GM23248 (cell line): Measurements from ENCODE around the gene TXNDC16. TPM values are rescaled to one million over a fixed set of nuclear protein-coding genes. Genes with fewer than 3 reads are reported as not detected.
A peak's percentile ranks its signal among the peaks of the same experiment; 100 is the strongest.

Source experiments
- DNase-seq: peaks from one replicate; pipeline ENCODE4 v3.0.0-alpha.2; 2015
- H2AFZ ChIP-seq: fragments of 200-600 bp; sonication (generic); 2 replicates; pipeline ENCODE4 v1.6.1; 2016; ENCODE audit warnings: antibody characterized with exemption
- H3F3A ChIP-seq: fragments of 200-600 bp; sonication (generic); 2 replicates; pipeline ENCODE4 v1.6.1; 2016; ENCODE audit warnings: mild to moderate bottlenecking, antibody characterized with exemption, mixed run types; ENCODE audit not compliant: insufficient read depth
- H3K27ac ChIP-seq: fragments of 200-600 bp; sonication (generic); 2 replicates; pipeline ENCODE4 v1.5.1; 2016; ENCODE audit warnings: mild to moderate bottlenecking
- H3K27me3 ChIP-seq: fragments of 200-600 bp; sonication (generic); replicated peaks from 2 replicates; pipeline ENCODE4 v1.6.1; 2016; ENCODE audit warnings: mild to moderate bottlenecking; ENCODE audit not compliant: insufficient read depth
- H3K36me3 ChIP-seq: fragments of 200-600 bp; sonication (generic); 2 replicates; pipeline ENCODE4 v1.6.1; 2016; ENCODE audit warnings: low read depth, mild to moderate bottlenecking
- H3K4me1 ChIP-seq: fragments of 200-600 bp; sonication (generic); 2 replicates; pipeline ENCODE4 v1.6.1; 2016; ENCODE audit warnings: mild to moderate bottlenecking; ENCODE audit not compliant: insufficient read depth
- H3K4me2 ChIP-seq: fragments of 200-600 bp; sonication (generic); one replicate; pipeline ENCODE4 v1.6.1; 2016; ENCODE audit warnings: mild to moderate bottlenecking; ENCODE audit not compliant: unreplicated experiment
- H3K4me3 ChIP-seq: fragments of 200-600 bp; sonication (generic); 2 replicates; pipeline ENCODE4 v1.5.1; 2016; ENCODE audit warnings: mild to moderate bottlenecking
- H3K79me2 ChIP-seq: fragments of 200-600 bp; sonication (generic); 2 replicates; pipeline ENCODE4 v1.6.1; 2016; ENCODE audit warnings: mild to moderate bottlenecking; ENCODE audit not compliant: insufficient read depth
- H3K9ac ChIP-seq: fragments of 200-600 bp; sonication (generic); 2 replicates; pipeline ENCODE4 v1.6.1; 2016; ENCODE audit warnings: mild to moderate bottlenecking
- H3K9me2 ChIP-seq: fragments of 200-600 bp; sonication (generic); 2 replicates; pipeline ENCODE4 v1.6.1; 2016; ENCODE audit warnings: mixed run types, mild to moderate bottlenecking, moderate library complexity; ENCODE audit not compliant: insufficient read depth
- H3K9me3 ChIP-seq: fragments of 200-600 bp; sonication (generic); one replicate; pipeline ENCODE4 v1.6.1; 2017; ENCODE audit warnings: low read depth
- H4K20me1 ChIP-seq: fragments of 200-600 bp; sonication (generic); 2 replicates; pipeline ENCODE4 v1.6.0; 2016; ENCODE audit not compliant: insufficient read depth
- EZH2 ChIP-seq: fragments of 200-600 bp; sonication (generic); IDR thresholded peaks from 2 replicates; pipeline ENCODE4 v1.6.1; 2018; ENCODE audit warnings: antibody characterized with exemption, mild to moderate bottlenecking; ENCODE audit not compliant: insufficient read depth, poor library complexity, severe bottlenecking
- EZH2phosphoT487 ChIP-seq: fragments of 200-600 bp; sonication (generic); IDR thresholded peaks from 2 replicates; pipeline ENCODE4 v1.6.1; 2018; ENCODE audit warnings: antibody characterized with exemption, moderate library complexity, mild to moderate bottlenecking, low read depth; ENCODE audit not compliant: insufficient read depth
- WGBS, 2 experiments: methylation state at CpG; one replicate each; pipeline ENCODE4 v1.1.6; 2015 to 2017; ENCODE audit warnings: low lambda C conversion rate in 2 of 2, low coverage in 1 of 2; ENCODE audit errors: missing lambda C conversion rate in 2 of 2; 5-methylcytosine and 5-hydroxymethylcytosine counted together
- in situ Hi-C: fragments of 300-500 bp; cut with MboI; formaldehyde crosslinking; loops from 2 replicates; pipeline ENCODE4 v1.15.0; 2020
- polyA plus RNA-seq: library from polyadenylated mRNA; unstranded; fragments of >200 nt; fragmentation: Nextera tagmentation; extraction: Ambion mirVana; gene quantifications from 2 replicates; pipeline ENCODE4 v1.2.1, GENCODE V29; 2016
- total RNA-seq: library from RNA; depleted of rRNA; stranded (reverse); fragments of >200 nt; shearing (Covaris generic); gene quantifications from 2 replicates; pipeline ENCODE4 v1.2.3, GENCODE V29; 2014

The TXNDC16 gene
- total and polyA plus RNA-seq, 2 experiments from 2014 or later: 2.4 to 2.5 TPM

- Histone ChIP-seq H3K4me1 (0 out of 2 replicates have a peak, but pooled peaks cover 7% of the 10 kb centered on the region), H3K4me3 (no peak overlapping the region), H3K9ac (no peak overlapping the region), H3K27ac (no peak overlapping the region), H3K9me2 (no peaks in the 10 kb centered on the region), H3K79me2 (no peaks in the 10 kb centered on the region), H3K27me3 (no peaks in the 10 kb centered on the region), H2AFZ (no peak overlapping the region), H3K4me2 (no peak overlapping the region), H3K36me3 (no peaks in the 10 kb centered on the region), H3K9me3 (no peaks in the 10 kb centered on the region), H3F3A (no peaks in the 10 kb centered on the region), H4K20me1 (no peaks in the 10 kb centered on the region)
- peak; percentile 84 for DNase-seq
- TF ChIP-seq EZH2phosphoT487 (no peak), EZH2 (no peak)
- whole genome bisulfite sequencing, 2 experiments: 4 to 6% methylated on average over 2 of the region's 2 CpGs
- in situ Hi-C loops: no loop called here
These were observed 10.8 kb upstream of the TXNDC16 start for GRCh38 chr14:52563120-52563519.

GRCh38 chr14:52558688-52559087 is 6.4 kb upstream of the TXNDC16 start:
- peaks cover 7% of the 10 kb centered on the region; the same call in 1 of the 2 replicates for H3K4me1 ChIP-seq
- H3K9ac ChIP-seq: no peak overlapping the region
- no peak for TF ChIP-seq EZH2phosphoT487
- TF ChIP-seq EZH2: no peak
- no peaks in the 10 kb centered on the region for H3K79me2 ChIP-seq
- no peaks in the 10 kb centered on the region; the same call in 1 of the 2 replicates for H3K9me2 ChIP-seq
- H2AFZ ChIP-seq: no peak overlapping the region
- H3K9me3 ChIP-seq: no peaks in the 10 kb centered on the region
- no peak overlapping the region for H3K4me2 ChIP-seq
- H4K20me1 ChIP-seq: no peaks in the 10 kb centered on the region
- DNase-seq: no peak
- WGBS, 2 experiments: 95 to 98% methylated on average over 2 of the region's 2 CpGs
- no peak overlapping the region for H3K4me3 ChIP-seq
- in situ Hi-C loops: no loop called here
- H3K27me3 ChIP-seq: no peaks in the 10 kb centered on the region
- no peaks in the 10 kb centered on the region for H3F3A ChIP-seq
- H3K27ac ChIP-seq: no peak overlapping the region
- no peaks in the 10 kb centered on the region for H3K36me3 ChIP-seq

- no peaks in the 10 kb centered on the region for H3K27me3 ChIP-seq
These were observed 1.6 kb upstream of the TXNDC16 start for GRCh38 chr14:52553671-52554575.

GRCh38 chr14:52553002-52553670 is 831 bp upstream of the TXNDC16 start:
- Histone ChIP-seq H3K27me3 (no peaks in the 10 kb centered on the region), H3K79me2 (no peaks in the 10 kb centered on the region), H3F3A (no peaks in the 10 kb centered on the region), H3K9ac (peak overlapping the region; percentile 63), H3K4me3 (peak overlapping the region; percentile 74), H3K4me1 (peaks cover 7% of the 10 kb centered on the region; the same call in 1 of the 2 replicates), H3K27ac (0 out of 2 replicates have a peak overlapping the region, but pooled peaks have one; percentile 23), H4K20me1 (no peaks in the 10 kb centered on the region), H3K9me3 (no peaks in the 10 kb centered on the region), H3K4me2 (peak overlapping the region; percentile 85), H3K36me3 (no peaks in the 10 kb centered on the region), H3K9me2 (no peaks in the 10 kb centered on the region; the same call in 1 of the 2 replicates), H2AFZ (peak overlapping the region; percentile 83)
- peak; percentile 70 for DNase-seq
- WGBS, 2 experiments: 0 to 2% methylated on average over 38 to 49 of the region's 69 CpGs
- TF ChIP-seq EZH2phosphoT487 (no peak), EZH2 (no peak)
- in situ Hi-C loops: no loop called here

More at GRCh38 chr14:52553671-52554575, 1.6 kb upstream of the TXNDC16 start:
- Histone ChIP-seq H3K79me2 (no peaks in the 10 kb centered on the region), H3F3A (no peaks in the 10 kb centered on the region), H3K4me3 (peak overlapping the region; percentile 74), H3K27ac (no peak overlapping the region), H3K9me3 (no peaks in the 10 kb centered on the region), H3K9me2 (no peaks in the 10 kb centered on the region; the same call in 1 of the 2 replicates), H4K20me1 (no peaks in the 10 kb centered on the region), H3K9ac (peak overlapping the region; percentile 63), H3K36me3 (no peaks in the 10 kb centered on the region), H3K4me1 (peaks cover 7% of the 10 kb centered on the region; the same call in 1 of the 2 replicates), H2AFZ (peak overlapping the region; percentile 83), H3K4me2 (peak overlapping the region; percentile 85)
- in situ Hi-C loops: no loop called here
- WGBS, 2 experiments: 15 to 16% methylated on average over 18 to 22 of the region's 22 CpGs
- TF ChIP-seq EZH2phosphoT487: no peak
- no peak for TF ChIP-seq EZH2
- peak; percentile 86 for DNase-seq
